SU-DHL-6 (cell line): Measurements from ENCODE around the gene FOXK1.

Experiments used
- H2AFZ ChIP-seq: fragments of 200-600 bp; sonication (generic); 2 replicates; pipeline ENCODE4 v1.6.1; 2014; ENCODE audit warnings: low read depth, mild to moderate bottlenecking, moderate library complexity, mixed read lengths, antibody characterized with exemption, low read length; ENCODE audit not compliant: severe bottlenecking
- H3F3A ChIP-seq: fragments of 200-600 bp; shearing (Covaris generic); 2 replicates; pipeline ENCODE4 v1.6.0; 2016; ENCODE audit warnings: antibody characterized with exemption, mild to moderate bottlenecking; ENCODE audit not compliant: insufficient read depth
- H3K27ac ChIP-seq: fragments of 200-600 bp; sonication (generic); 2 replicates; pipeline ENCODE4 v1.5.1; 2016; ENCODE audit warnings: low read depth, mild to moderate bottlenecking, low read length, moderate library complexity, mixed read lengths
- H3K27me3 ChIP-seq: fragments of 200-600 bp; sonication (generic), shearing (Covaris generic); 2 replicates; pipeline ENCODE4 v1.6.0; 2014; ENCODE audit warnings: mild to moderate bottlenecking, low read length
- H3K36me3 ChIP-seq: fragments of 200-600 bp; sonication (generic); 2 replicates; pipeline ENCODE4 v1.6.1; 2014; ENCODE audit warnings: mild to moderate bottlenecking, low read length, mixed read lengths
- H3K4me2 ChIP-seq: fragments of 300-600, 200-600 bp; shearing (Covaris generic), sonication (generic); 2 replicates; pipeline ENCODE4 v1.6.0; 2014; ENCODE audit warnings: low read length, low read depth, mild to moderate bottlenecking; ENCODE audit not compliant: poor library complexity, severe bottlenecking
- H3K4me3 ChIP-seq: fragments of 200-600 bp; sonication (generic); 2 replicates; pipeline ENCODE4 v1.5.1; 2014; ENCODE audit warnings: antibody characterized with exemption, low read length, mild to moderate bottlenecking, mixed read lengths; ENCODE audit not compliant: insufficient read depth, poor library complexity, severe bottlenecking
- H3K79me2 ChIP-seq: fragments of 200-600 bp; sonication (generic); 2 replicates; pipeline ENCODE4 v1.6.1; 2014; ENCODE audit warnings: mild to moderate bottlenecking, low read length, moderate library complexity; ENCODE audit not compliant: insufficient read depth
- H3K9ac ChIP-seq: fragments of 200-600 bp; sonication (generic); 2 replicates; pipeline ENCODE4 v1.7.0; 2014; ENCODE audit warnings: mild to moderate bottlenecking, low read length
- H3K9me2 ChIP-seq: fragments of 200-600 bp; sonication (generic); replicated peaks from 2 replicates; pipeline ENCODE4 v1.6.1; 2014; ENCODE audit warnings: low read length; ENCODE audit not compliant: insufficient read depth
- H3K9me3 ChIP-seq: fragments of 200-600 bp; sonication (generic); 2 replicates; pipeline ENCODE4 v1.6.1; 2014; ENCODE audit warnings: low read length, mixed read lengths; ENCODE audit not compliant: insufficient read depth
- H4K20me1 ChIP-seq: fragments of 200-600 bp; sonication (generic); 2 replicates; pipeline ENCODE4 v1.6.1; 2014; ENCODE audit warnings: low read depth, mild to moderate bottlenecking, antibody characterized with exemption, low read length, moderate library complexity, mixed read lengths
- CTCF ChIP-seq: fragments of 200-600 bp; sonication (generic); IDR thresholded peaks from one replicate; pipeline ENCODE4 v1.5.1; 2017; ENCODE audit warnings: antibody characterized with exemption, mild to moderate bottlenecking, low read length, moderate library complexity; ENCODE audit not compliant: insufficient read depth, poor library complexity, severe bottlenecking
- EZH2phosphoT487 ChIP-seq: fragments of 200-600 bp; sonication (generic), shearing (Covaris generic); conservative IDR thresholded peaks from 2 replicates; pipeline ENCODE4 v1.6.1; 2018; ENCODE audit warnings: mild to moderate bottlenecking, antibody characterized with exemption, low read length, moderate library complexity, mixed read lengths

FOXK1 gene

GRCh38 chr7:4783762-4784351 lies 101.8 kb downstream of the FOXK1 start:
- H3K36me3 ChIP-seq, result no peaks in the 10 kb centered on the region
- H3K4me2 ChIP-seq, result no peak overlapping the region
- no peaks in the 10 kb centered on the region for H3F3A ChIP-seq
- no peaks in the 10 kb centered on the region for H3K27me3 ChIP-seq
- no peak overlapping the region for H3K27ac ChIP-seq
- no peak for TF ChIP-seq EZH2phosphoT487
- no peak for TF ChIP-seq CTCF
- no peaks in the 10 kb centered on the region for H3K9me3 ChIP-seq
- H2AFZ ChIP-seq, result no peak overlapping the region
- H3K4me3 ChIP-seq, result no peak overlapping the region
- H3K9ac ChIP-seq, result no peak overlapping the region
- peaks cover 10% of the 10 kb centered on the region for H3K79me2 ChIP-seq
- no peaks in the 10 kb centered on the region for H3K9me2 ChIP-seq
- H4K20me1 ChIP-seq, result no peaks in the 10 kb centered on the region

DNA sequence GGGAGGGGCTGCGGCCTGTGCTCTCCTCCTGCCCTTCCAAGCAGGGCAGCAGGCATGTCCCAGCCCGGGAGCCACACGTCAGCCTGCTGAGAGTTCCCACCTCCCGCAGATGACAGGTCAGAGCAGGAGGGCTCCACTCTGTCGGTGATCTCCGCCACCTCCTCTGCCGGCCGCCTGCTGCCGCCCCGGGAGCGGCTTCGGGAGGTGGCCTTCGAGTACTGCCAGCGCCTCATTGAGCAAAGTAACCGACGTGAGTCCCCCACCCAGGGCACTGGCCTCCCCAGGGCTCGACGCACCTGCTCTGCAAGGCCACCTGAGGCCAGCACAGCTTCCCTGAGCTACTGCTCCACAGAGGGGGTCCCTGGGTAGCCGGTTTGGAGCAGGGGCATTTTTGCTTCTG lies 102.7 kb downstream of the FOXK1 start:
- Histone ChIP-seq H3K79me2 (peaks cover 4% of the 10 kb centered on the region), H3K36me3 (no peaks in the 10 kb centered on the region), H3K27ac (no peak overlapping the region), H3K27me3 (no peaks in the 10 kb centered on the region), H3K9me2 (no peaks in the 10 kb centered on the region), H3K4me3 (no peak overlapping the region), H3K9me3 (no peaks in the 10 kb centered on the region), H2AFZ (no peak overlapping the region), H3K4me2 (no peak overlapping the region), H4K20me1 (no peaks in the 10 kb centered on the region), H3F3A (no peaks in the 10 kb centered on the region), H3K9ac (no peak overlapping the region)
- TF ChIP-seq EZH2phosphoT487, result no peak

GRCh38 chr7:4785371-4785770 lies 103.3 kb downstream of the FOXK1 start:
- Histone ChIP-seq H3K4me2 (no peak overlapping the region), H3K36me3 (no peaks in the 10 kb centered on the region), H3K79me2 (no peaks in the 10 kb centered on the region), H2AFZ (no peak overlapping the region), H3K4me3 (no peak overlapping the region), H3K9me2 (no peaks in the 10 kb centered on the region), H3K27ac (no peak overlapping the region), H3K27me3 (no peaks in the 10 kb centered on the region), H3K9ac (no peak overlapping the region), H4K20me1 (no peaks in the 10 kb centered on the region), H3K9me3 (no peaks in the 10 kb centered on the region), H3F3A (no peaks in the 10 kb centered on the region)
- no peak for TF ChIP-seq EZH2phosphoT487
- no peak for TF ChIP-seq CTCF

- Histone ChIP-seq H3K79me2 (no peaks in the 10 kb centered on the region), H3F3A (no peaks in the 10 kb centered on the region), H3K27ac (no peak overlapping the region), H3K27me3 (no peaks in the 10 kb centered on the region), H4K20me1 (no peaks in the 10 kb centered on the region), H3K9me3 (no peaks in the 10 kb centered on the region), H3K9ac (no peak overlapping the region), H3K9me2 (no peaks in the 10 kb centered on the region), H3K36me3 (no peaks in the 10 kb centered on the region), H2AFZ (no peak overlapping the region), H3K4me2 (no peak overlapping the region), H3K4me3 (no peak overlapping the region)
- TF ChIP-seq EZH2phosphoT487, result no peak
- TF ChIP-seq CTCF, result no peak
These were observed 103.9 kb downstream of the FOXK1 start for GRCh38 chr7:4786015-4786414.
